ENCODE results near the gene NELFE. TPM values are rescaled to one million over a fixed set of nuclear protein-coding genes. Genes with fewer than 3 reads are reported as not detected.

Gene NELFE
- total RNA-seq, 1 experiment from 2014 or later, result 91.4 TPM

DNA sequence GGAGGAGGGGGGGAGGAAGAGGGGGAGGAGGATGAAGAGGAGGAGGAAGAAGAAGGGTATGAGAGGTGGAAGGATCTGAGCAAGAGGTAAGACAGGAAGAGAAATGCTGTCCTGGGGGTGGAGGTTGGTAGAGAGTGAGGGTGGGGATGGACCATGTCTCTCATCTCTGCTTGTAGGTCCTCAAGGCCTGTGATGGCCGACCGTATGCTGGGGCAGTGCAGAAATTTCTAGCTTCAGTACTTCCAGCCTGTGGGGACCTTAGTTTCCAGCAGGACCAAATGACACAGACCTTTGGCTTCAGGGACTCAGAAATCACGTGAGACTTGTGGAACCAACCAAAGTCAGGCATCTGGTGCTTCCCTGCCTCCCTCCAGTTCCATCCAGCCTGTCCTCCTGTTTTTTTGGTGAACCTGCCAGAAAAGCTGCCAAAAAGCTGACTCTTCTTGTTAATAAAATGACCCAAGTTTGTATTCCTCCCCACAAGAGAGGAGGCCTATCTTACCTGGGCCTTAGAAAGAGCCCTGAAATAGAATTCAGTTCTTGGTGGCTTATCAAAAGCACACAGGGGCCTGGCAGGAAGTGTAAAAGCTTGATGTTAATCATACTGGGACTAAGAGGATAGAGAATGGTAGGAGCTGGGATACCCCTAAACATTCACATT, 20.6 kb upstream of the NELFE start:
- peaks cover 6 to 10% of the 10 kb centered on the region in 2 experiments for H3K9me3 Mint-ChIP-seq
- peaks cover 0 to 4% of the 10 kb centered on the region in 2 experiments; a peak in 2 of 4 replicates for H3K4me1 Mint-ChIP-seq
- WGBS (ENCODE audit: extremely low coverage, insufficient read length, low lambda C conversion rate), result no CpG with 5 or more reads among the region's 3 CpGs

More for the DNA sequence above, 20.6 kb upstream of the NELFE start:
- Histone ChIP-seq H3K14ac (ENCODE audit: insufficient read depth, low read length) (no peak overlapping the region), H2BK5ac (ENCODE audit: insufficient read length, low read length) (no peak overlapping the region), H4K20me1 (ENCODE audit: control insufficient read depth, insufficient read depth, insufficient read length) (no peaks in the 10 kb centered on the region), H3K79me1 (ENCODE audit: insufficient read depth, low read depth, low read length, poor library complexity, severe bottlenecking) (no peaks in the 10 kb centered on the region), H2BK120ac (ENCODE audit: low read depth, low read length, poor library complexity, severe bottlenecking) (no peak overlapping the region), H3K9ac (ENCODE audit: extremely low read depth, insufficient read length, low read length) (no peak overlapping the region), H3K9me3 (ENCODE audit: control insufficient read depth, low read depth, low read length) (no peaks in the 10 kb centered on the region), H3T11ph (ENCODE audit: low read length) (no peak overlapping the region), H3K4me1 (ENCODE audit: insufficient read depth, low read length) (no peaks in the 10 kb centered on the region), H2BK15ac (ENCODE audit: low read depth, low read length) (no peak overlapping the region), H3K23me2 (ENCODE audit: insufficient read length, low read depth, low read length, poor library complexity, severe bottlenecking) (no peaks in the 10 kb centered on the region), H3K27me3 (ENCODE audit: insufficient read depth, low read length) (no peaks in the 10 kb centered on the region), H4K91ac (ENCODE audit: insufficient read length, low read depth, low read length) (no peak overlapping the region), H4K5ac (ENCODE audit: insufficient read length, low read depth, low read length) (no peak overlapping the region), H3K79me2 (ENCODE audit: insufficient read depth, low read length) (no peaks in the 10 kb centered on the region), H2BK12ac (ENCODE audit: insufficient read length, low read depth, low read length) (no peak overlapping the region), H2BK20ac (ENCODE audit: low read depth, low read length, poor library complexity, severe bottlenecking) (no peak overlapping the region), H3K4ac (ENCODE audit: low read depth, low read length) (no peak overlapping the region), H4K8ac (replicated peaks; ENCODE audit: insufficient read length, low read depth, low read length) (no peak overlapping the region), H3K4me2 (ENCODE audit: insufficient read depth, insufficient read length, low read length) (no peak overlapping the region), H3K18ac (ENCODE audit: insufficient read length, low read depth, low read length) (no peak overlapping the region), H2AFZ (ENCODE audit: low read length) (no peak overlapping the region), H2AK5ac (ENCODE audit: insufficient read length, low read length) (no peak overlapping the region), H3K23ac (ENCODE audit: insufficient read length, low read depth, low read length) (no peak overlapping the region), H3K27ac (ENCODE audit: insufficient read length, low read depth, low read length) (no peak overlapping the region), H3K56ac (ENCODE audit: insufficient read length, low read depth, low read length) (no peak overlapping the region)
- Mint-ChIP-seq H3K4me3 (no peak overlapping the region), H3K27me3 (ENCODE audit: low read depth) (no peaks in the 10 kb centered on the region), H3K36me3 (ENCODE audit: insufficient read depth in 1 of 3, low read depth in 3 of 3) (peaks cover 13 to 27% (median 23%) of the 10 kb centered on the region in 3 experiments), H3K27ac (no peak overlapping the region)
- DNase-seq, result no peak
- TF ChIP-seq, protein P1, sequence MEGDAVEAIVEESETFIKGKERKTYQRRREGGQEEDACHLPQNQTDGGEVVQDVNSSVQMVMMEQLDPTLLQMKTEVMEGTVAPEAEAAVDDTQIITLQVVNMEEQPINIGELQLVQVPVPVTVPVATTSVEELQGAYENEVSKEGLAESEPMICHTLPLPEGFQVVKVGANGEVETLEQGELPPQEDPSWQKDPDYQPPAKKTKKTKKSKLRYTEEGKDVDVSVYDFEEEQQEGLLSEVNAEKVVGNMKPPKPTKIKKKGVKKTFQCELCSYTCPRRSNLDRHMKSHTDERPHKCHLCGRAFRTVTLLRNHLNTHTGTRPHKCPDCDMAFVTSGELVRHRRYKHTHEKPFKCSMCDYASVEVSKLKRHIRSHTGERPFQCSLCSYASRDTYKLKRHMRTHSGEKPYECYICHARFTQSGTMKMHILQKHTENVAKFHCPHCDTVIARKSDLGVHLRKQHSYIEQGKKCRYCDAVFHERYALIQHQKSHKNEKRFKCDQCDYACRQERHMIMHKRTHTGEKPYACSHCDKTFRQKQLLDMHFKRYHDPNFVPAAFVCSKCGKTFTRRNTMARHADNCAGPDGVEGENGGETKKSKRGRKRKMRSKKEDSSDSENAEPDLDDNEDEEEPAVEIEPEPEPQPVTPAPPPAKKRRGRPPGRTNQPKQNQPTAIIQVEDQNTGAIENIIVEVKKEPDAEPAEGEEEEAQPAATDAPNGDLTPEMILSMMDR (conservative IDR thresholded peaks at IDR 0.05), result no peak

Data from H9 (cell line).